K562 (cell line): ENCODE data around the gene RBM15. TPM values are rescaled to one million over a fixed set of nuclear protein-coding genes. Genes with fewer than 3 reads are reported as not detected.
A peak's percentile ranks its signal among the peaks of the same experiment; 100 is the strongest.

Experiments
- CTBP1 ChIP-seq: fragments of 450-650 bp; IDR thresholded peaks from 2 replicates; pipeline ENCODE4 v1.6.1; 2016; ENCODE audit warnings: borderline replicate concordance
- DIDO1 ChIP-seq: fragments of 450-650 bp; IDR thresholded peaks from 2 replicates; pipeline ENCODE4 v1.6.1; 2016; ENCODE audit warnings: low read depth, missing biosample characterization, missing genetic modification characterization
- HNRNPK ChIP-seq: fragments of 200-400 bp; formaldehyde crosslinking; IDR thresholded peaks from one replicate; pipeline ENCODE4 v1.6.1; 2018; ENCODE audit warnings: mild to moderate bottlenecking, low read depth, low read length; ENCODE audit not compliant: poor library complexity, severe bottlenecking
- KLF6 ChIP-seq: fragments of 250-450 bp; sonication (Bioruptor Pico); IDR thresholded peaks from 2 replicates; pipeline ENCODE4 v1.4.0; 2020; ENCODE audit warnings: mild to moderate bottlenecking, moderate library complexity, borderline replicate concordance
- MECOM ChIP-seq: fragments of 250-450 bp; sonication (Bioruptor Pico); IDR thresholded peaks from 2 replicates; pipeline ENCODE4 v1.8.0; 2022; ENCODE audit warnings: inconsistent platforms
- SMC3 ChIP-seq: conservative IDR thresholded peaks from 2 replicates; pipeline ENCODE4 v1.6.1; 2011; ENCODE audit warnings: low read depth, low read length, improper control_type of control experiment; ENCODE audit not compliant: insufficient read depth
- U2AF1 ChIP-seq: fragments of 200-400 bp; formaldehyde crosslinking; optimal IDR thresholded peaks from 2 replicates; pipeline ENCODE3; 2017; ENCODE audit warnings: mild to moderate bottlenecking, low read depth, low read length, moderate library complexity
- ZC3H4 ChIP-seq: sonication (generic); formaldehyde crosslinking; IDR thresholded peaks from 2 replicates; pipeline ENCODE4 v1.9.0; 2021; ENCODE audit warnings: missing genetic modification reagents, borderline replicate concordance
- ZNF57 ChIP-seq: fragments of 450-650 bp; formaldehyde crosslinking; IDR thresholded peaks from 2 replicates; pipeline ENCODE4 v1.4.0; 2020; ENCODE audit warnings: mild to moderate bottlenecking, moderate library complexity
- ZNF696 ChIP-seq: fragments of 250-450 bp; sonication (Bioruptor Pico); conservative IDR thresholded peaks from 2 replicates; pipeline ENCODE4 v1.4.0; 2020; ENCODE audit warnings: mild to moderate bottlenecking, moderate library complexity
- polyA plus RNA-seq, 8 experiments: library from polyadenylated mRNA; depleted of rRNA in 4 of 8; stranded (reverse) in 5 of 8; unstranded in 3 of 8; fragments of >200 nt; fragmentation: Nextera tagmentation in 2 of 8; fragmentation: Illumina TruSeq in 1 of 8; extraction: Ambion mirVana in 2 of 8; extraction: Trizol in 1 of 8; gene quantifications; 2 replicates each; pipeline versions ENCODE4 v1.2.1 to v1.2.3, GENCODE V29; 2011 to 2014; ENCODE audit warnings: inconsistent platforms in 1 of 8, missing spikeins in 1 of 8
- total RNA-seq, 7 experiments: library from RNA; depleted of rRNA in 6 of 7; stranded (reverse); fragments of >200 nt in 6 of 7; fragmentation: Illumina TruSeq in 2 of 7; extraction: Trizol in 2 of 7; gene quantifications; 2 replicates each; pipeline versions ENCODE4 v1.2.1 to v1.2.3, GENCODE V29; 2011 to 2021; ENCODE audit warnings: low replicate concordance in 1 of 7
- TF ChIP-seq, protein P1 (sequence below): fragments of 450-650 bp; IDR thresholded peaks from 2 replicates; pipeline ENCODE4 v1.6.1; 2017; ENCODE audit warnings: antibody characterized with exemption, mild to moderate bottlenecking
- TF ChIP-seq, protein P2 (sequence below), 3 experiments: IDR thresholded peaks in 2 of 3; conservative IDR thresholded peaks in 1 of 3; 2 replicates each; pipeline ENCODE4 v1.5.1; 2011 to 2012; ENCODE audit warnings: low read length in 3 of 3, mild to moderate bottlenecking in 3 of 3, control low read depth in 2 of 3, improper control_type of control experiment in 1 of 3, inconsistent platforms in 1 of 3, low read depth in 1 of 3, mixed read lengths in 1 of 3, moderate library complexity in 1 of 3; ENCODE audit not compliant: insufficient read depth in 2 of 3
- TF ChIP-seq, protein P3 (sequence below): fragments of 450-650 bp; IDR thresholded peaks from 2 replicates; pipeline ENCODE4 v1.6.1; 2016
- TF ChIP-seq, protein P4 (sequence below): fragments of 450-650 bp; formaldehyde crosslinking; IDR thresholded peaks from 2 replicates; pipeline ENCODE4 v1.4.0; 2020; ENCODE audit warnings: mild to moderate bottlenecking, moderate library complexity
- TF ChIP-seq, protein P5 (sequence below): fragments of 450-650 bp; IDR thresholded peaks from 2 replicates; pipeline ENCODE4 v1.7.1; 2018; ENCODE audit warnings: mild to moderate bottlenecking, low read depth; ENCODE audit not compliant: partially characterized antibody

Gene RBM15
- total and polyA plus RNA-seq, 9 of the 15 experiments (the other 6 are each of a cell fraction or from before 2014, with no cell fraction given): 2.4 to 63.4 (median 28.2) TPM

DNA sequence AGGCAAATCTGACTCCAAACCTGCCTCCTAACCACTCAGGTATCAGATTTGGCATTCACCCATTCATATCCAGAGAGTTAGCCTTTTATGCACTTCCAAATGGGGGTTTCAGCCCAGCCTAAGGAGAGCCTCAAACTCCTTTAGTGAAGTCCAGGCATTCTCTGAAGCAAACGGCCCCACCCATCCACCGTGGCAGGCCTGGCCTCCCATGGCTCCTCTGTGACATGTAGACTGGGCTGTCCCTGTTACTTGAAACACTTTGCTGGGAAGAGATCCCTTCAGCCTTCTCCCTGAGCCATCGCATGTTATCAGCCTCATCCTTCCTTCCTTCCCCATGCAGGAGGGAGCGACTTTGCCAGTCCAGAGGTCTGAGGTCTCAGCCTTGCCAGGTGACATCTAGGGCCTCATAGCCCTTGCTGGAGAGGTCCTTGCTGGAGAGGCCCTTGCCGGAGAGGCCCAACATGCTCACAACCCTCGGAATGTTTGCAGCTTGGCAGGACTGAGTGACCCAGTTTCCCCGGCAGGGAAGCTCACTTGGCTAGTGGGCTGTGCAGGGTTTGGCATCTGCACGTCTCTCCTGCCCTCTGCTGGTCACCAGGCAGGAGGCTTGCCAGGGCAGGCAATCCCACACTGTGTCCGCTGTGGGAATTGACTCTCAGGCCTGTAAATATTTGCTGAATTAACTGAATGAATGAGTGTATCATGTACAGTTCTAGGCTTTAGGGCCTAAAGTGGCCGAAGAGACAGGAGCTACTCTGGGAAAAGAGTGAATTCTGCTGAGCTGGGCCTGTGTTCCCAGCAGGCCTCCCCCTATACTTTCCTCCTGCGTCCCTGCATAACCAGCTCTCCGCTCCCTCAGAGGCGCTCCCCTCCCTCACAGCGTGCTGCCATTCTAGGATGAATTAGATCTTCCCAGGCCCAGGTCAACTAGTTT is 26.7 kb upstream of the RBM15 start (continued):
- TF ChIP-seq, protein P1, sequence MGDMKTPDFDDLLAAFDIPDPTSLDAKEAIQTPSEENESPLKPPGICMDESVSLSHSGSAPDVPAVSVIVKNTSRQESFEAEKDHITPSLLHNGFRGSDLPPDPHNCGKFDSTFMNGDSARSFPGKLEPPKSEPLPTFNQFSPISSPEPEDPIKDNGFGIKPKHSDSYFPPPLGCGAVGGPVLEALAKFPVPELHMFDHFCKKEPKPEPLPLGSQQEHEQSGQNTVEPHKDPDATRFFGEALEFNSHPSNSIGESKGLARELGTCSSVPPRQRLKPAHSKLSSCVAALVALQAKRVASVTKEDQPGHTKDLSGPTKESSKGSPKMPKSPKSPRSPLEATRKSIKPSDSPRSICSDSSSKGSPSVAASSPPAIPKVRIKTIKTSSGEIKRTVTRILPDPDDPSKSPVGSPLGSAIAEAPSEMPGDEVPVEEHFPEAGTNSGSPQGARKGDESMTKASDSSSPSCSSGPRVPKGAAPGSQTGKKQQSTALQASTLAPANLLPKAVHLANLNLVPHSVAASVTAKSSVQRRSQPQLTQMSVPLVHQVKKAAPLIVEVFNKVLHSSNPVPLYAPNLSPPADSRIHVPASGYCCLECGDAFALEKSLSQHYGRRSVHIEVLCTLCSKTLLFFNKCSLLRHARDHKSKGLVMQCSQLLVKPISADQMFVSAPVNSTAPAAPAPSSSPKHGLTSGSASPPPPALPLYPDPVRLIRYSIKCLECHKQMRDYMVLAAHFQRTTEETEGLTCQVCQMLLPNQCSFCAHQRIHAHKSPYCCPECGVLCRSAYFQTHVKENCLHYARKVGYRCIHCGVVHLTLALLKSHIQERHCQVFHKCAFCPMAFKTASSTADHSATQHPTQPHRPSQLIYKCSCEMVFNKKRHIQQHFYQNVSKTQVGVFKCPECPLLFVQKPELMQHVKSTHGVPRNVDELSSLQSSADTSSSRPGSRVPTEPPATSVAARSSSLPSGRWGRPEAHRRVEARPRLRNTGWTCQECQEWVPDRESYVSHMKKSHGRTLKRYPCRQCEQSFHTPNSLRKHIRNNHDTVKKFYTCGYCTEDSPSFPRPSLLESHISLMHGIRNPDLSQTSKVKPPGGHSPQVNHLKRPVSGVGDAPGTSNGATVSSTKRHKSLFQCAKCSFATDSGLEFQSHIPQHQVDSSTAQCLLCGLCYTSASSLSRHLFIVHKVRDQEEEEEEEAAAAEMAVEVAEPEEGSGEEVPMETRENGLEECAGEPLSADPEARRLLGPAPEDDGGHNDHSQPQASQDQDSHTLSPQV: no peak
- TF ChIP-seq, protein P2, sequence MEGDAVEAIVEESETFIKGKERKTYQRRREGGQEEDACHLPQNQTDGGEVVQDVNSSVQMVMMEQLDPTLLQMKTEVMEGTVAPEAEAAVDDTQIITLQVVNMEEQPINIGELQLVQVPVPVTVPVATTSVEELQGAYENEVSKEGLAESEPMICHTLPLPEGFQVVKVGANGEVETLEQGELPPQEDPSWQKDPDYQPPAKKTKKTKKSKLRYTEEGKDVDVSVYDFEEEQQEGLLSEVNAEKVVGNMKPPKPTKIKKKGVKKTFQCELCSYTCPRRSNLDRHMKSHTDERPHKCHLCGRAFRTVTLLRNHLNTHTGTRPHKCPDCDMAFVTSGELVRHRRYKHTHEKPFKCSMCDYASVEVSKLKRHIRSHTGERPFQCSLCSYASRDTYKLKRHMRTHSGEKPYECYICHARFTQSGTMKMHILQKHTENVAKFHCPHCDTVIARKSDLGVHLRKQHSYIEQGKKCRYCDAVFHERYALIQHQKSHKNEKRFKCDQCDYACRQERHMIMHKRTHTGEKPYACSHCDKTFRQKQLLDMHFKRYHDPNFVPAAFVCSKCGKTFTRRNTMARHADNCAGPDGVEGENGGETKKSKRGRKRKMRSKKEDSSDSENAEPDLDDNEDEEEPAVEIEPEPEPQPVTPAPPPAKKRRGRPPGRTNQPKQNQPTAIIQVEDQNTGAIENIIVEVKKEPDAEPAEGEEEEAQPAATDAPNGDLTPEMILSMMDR (IDR thresholded peaks at IDR 0.05 in 2 of 3, conservative IDR thresholded peaks at IDR 0.05 in 1 of 3; ENCODE audit: insufficient read depth in 2 of 3, low read depth in 1 of 3, low read length in 3 of 3): peak; percentile 94 to 97 (median 96)
- TF ChIP-seq ZC3H4 (no peak), HNRNPK (no peak), ZNF696 (no peak), SMC3 (peak; percentile 97), KLF6 (CRISPR knock-in tag) (no peak), CTBP1 (peak; percentile 37; the same call in 1 of the 2 replicates), ZNF57 (CRISPR knock-in tag) (no peak), U2AF1 (no peak), DIDO1 (tag) (no peak), MECOM (no peak)
- TF ChIP-seq, protein P3, sequence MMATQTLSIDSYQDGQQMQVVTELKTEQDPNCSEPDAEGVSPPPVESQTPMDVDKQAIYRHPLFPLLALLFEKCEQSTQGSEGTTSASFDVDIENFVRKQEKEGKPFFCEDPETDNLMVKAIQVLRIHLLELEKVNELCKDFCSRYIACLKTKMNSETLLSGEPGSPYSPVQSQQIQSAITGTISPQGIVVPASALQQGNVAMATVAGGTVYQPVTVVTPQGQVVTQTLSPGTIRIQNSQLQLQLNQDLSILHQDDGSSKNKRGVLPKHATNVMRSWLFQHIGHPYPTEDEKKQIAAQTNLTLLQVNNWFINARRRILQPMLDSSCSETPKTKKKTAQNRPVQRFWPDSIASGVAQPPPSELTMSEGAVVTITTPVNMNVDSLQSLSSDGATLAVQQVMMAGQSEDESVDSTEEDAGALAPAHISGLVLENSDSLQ: no peak
- TF ChIP-seq, protein P4, sequence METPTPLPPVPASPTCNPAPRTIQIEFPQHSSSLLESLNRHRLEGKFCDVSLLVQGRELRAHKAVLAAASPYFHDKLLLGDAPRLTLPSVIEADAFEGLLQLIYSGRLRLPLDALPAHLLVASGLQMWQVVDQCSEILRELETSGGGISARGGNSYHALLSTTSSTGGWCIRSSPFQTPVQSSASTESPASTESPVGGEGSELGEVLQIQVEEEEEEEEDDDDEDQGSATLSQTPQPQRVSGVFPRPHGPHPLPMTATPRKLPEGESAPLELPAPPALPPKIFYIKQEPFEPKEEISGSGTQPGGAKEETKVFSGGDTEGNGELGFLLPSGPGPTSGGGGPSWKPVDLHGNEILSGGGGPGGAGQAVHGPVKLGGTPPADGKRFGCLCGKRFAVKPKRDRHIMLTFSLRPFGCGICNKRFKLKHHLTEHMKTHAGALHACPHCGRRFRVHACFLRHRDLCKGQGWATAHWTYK (CRISPR knock-in tag): no peak
- TF ChIP-seq, protein P5, sequence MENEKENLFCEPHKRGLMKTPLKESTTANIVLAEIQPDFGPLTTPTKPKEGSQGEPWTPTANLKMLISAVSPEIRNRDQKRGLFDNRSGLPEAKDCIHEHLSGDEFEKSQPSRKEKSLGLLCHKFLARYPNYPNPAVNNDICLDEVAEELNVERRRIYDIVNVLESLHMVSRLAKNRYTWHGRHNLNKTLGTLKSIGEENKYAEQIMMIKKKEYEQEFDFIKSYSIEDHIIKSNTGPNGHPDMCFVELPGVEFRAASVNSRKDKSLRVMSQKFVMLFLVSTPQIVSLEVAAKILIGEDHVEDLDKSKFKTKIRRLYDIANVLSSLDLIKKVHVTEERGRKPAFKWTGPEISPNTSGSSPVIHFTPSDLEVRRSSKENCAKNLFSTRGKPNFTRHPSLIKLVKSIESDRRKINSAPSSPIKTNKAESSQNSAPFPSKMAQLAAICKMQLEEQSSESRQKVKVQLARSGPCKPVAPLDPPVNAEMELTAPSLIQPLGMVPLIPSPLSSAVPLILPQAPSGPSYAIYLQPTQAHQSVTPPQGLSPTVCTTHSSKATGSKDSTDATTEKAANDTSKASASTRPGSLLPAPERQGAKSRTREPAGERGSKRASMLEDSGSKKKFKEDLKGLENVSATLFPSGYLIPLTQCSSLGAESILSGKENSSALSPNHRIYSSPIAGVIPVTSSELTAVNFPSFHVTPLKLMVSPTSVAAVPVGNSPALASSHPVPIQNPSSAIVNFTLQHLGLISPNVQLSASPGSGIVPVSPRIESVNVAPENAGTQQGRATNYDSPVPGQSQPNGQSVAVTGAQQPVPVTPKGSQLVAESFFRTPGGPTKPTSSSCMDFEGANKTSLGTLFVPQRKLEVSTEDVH: no peak
